GM18526 (cell line): ENCODE data around the gene HSPBAP1.

Experiments used
- POLR2A ChIP-seq: IDR thresholded peaks from 3 replicates; pipeline ENCODE4 v1.6.1; 2011; ENCODE audit not compliant: insufficient read length; ENCODE audit errors: extremely low read depth

Gene HSPBAP1

GRCh38 chr3:122727766-122728165 lies 65.9 kb downstream of the HSPBAP1 start:
- TF ChIP-seq POLR2A: no peak

DNA sequence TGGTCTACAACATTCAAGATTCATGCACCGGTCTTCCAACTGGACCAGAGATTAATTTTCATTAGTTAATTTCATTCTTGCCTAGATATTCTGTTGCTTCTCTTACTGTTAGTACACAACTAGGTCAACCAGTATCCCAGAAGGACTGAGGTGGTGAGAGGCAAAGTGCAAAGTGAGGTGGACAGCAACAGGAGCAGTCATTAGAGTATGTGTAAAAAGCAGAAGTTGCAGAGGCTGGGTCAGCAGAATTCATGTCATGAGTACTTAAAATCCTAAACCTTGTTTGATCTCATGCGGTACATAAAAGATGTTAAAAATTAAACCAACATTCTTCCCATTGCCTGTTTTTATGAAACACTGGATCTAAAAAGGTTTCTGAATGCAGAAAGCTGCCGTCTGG lies 66.3 kb downstream of the HSPBAP1 start:
- no peak for TF ChIP-seq POLR2A

DNA sequence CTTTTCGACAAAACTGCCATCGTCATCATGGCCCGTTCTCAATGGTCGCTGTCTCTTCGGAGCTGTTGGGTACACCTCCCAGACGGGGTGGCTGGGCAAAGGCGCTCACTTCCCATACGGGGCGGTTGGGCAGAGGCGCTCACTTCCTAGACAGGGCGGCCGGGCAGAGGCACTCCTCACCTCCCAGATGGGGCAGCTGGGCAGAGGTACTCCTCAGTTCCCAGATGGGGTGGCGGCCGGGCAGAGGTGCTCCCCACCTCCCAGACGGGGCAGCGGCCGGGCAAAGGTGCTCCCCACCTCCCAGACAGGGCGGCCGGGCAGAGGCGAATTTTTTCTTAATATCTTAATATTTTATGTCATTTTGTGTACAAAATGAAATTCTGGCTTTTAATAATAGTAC lies 68.5 kb downstream of the HSPBAP1 start:
- TF ChIP-seq POLR2A: no peak

- no peak for TF ChIP-seq POLR2A
Observed at GRCh38 chr3:122719273-122719921, 74.2 kb downstream of the HSPBAP1 start.

DNA sequence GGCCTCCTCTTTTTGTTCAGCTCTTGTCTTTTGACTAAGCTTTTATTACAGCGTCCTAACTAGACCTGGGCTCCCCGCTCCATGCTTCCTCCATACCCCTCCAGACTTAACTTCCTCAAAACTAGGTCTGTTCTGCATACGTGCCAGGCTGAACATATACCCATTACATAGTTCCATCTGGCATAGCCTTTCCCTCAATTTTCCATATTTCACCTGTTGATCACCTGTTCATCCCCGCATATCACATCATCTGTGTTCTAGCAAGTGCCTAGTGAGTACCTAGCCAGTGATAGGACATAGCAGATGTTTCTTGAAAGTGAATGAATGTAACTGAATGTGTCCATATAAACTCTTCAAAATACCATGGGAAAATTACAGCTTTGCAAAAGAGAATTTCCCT lies 77.0 kb downstream of the HSPBAP1 start:
- no peak for TF ChIP-seq POLR2A

DNA sequence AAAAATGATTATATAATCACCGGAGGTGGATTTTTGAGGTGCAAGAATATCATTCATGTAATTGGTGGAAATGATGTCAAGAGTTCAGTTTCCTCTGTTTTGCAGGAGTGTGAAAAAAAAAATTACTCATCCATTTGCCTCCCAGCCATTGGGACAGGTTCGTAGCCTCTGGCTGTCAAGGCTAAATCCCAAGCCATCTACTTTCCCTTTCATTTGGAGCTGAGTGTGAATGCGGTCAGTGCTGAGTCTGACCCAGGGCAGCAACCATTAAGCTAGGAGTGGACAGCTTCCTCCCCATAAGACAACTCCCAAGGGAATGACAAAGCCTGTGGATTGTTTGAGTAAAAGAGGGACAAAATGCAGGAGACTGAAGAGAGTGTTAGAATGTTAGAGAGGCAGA lies 79.4 kb downstream of the HSPBAP1 start:
- no peak for TF ChIP-seq POLR2A

DNA sequence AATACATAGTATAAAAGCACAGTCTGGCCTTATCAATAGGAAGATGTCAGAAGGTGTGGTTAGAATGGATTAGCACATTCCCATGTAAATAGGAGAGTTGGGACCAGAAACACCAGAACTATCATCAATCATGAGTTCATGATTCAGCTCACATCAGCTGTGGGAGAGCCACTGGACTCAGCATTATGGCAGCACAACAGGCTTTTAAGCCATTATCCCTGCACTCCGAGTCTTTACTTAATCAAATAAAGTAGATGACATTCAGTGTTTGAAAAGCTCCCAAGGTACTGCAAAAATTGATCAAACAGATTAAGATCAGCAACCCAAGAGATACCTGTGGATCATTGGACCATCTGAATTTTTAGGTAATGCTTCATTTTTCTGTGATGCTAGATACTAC lies 88.3 kb downstream of the HSPBAP1 start:
- TF ChIP-seq POLR2A: no peak

- TF ChIP-seq POLR2A: no peak
Observed at GRCh38 chr3:122700193-122700592, 93.4 kb downstream of the HSPBAP1 start.

- TF ChIP-seq POLR2A: no peak
Observed at GRCh38 chr3:122697952-122698620, 95.5 kb downstream of the HSPBAP1 start.

DNA sequence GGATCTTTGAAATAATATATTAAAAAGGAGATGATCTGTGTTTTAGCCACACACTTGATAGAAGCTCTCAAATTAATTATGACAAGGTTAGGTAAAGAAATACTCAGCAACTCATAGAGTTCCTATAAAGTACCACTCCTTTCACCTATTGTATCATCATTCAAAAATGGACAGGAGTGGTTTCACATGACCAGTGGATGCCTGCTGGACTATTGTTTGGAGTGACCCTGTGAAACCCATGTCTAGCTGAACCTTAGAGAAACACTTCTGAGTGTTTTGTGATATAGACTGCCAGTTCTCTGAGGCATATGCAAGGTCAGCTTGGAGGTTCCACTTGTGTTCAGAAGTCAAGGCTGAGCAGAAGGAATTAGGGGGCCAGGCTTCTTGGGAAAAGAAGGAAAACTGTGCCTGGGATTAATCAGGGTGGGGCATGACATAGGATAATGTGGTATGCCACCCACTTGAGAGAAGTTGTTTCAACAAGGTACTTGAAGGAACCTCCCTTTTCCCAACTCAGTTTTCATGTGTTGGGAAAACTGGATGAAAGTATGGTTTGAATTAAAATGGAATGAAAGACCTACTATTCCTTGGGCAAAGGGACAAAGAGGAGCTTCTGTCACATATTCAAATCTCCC lies 97.6 kb downstream of the HSPBAP1 start:
- TF ChIP-seq POLR2A: no peak

GRCh38 chr3:122694966-122695365 lies 98.7 kb downstream of the HSPBAP1 start:
- peak; percentile 12 for TF ChIP-seq POLR2A

DNA sequence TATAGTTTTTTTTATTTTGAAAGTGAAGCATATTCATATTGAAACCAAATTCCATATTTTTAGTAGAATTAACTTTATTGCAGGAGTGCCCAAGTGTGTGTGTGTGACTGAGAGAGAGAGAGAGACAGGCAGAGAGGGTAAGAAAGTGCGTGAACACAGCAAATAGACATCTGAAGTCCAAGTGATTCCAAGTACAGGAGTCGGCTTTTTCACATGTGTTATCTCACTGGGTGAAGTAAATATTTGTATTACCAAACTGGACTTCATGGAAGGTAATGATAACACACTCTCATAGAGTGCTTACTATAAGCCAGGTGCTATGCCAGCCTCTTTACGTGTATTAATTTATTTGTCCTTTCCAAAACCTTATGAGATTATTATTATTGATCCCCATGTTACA lies 101.0 kb downstream of the HSPBAP1 start:
- no peak for TF ChIP-seq POLR2A

GRCh38 chr3:122691195-122691594 lies 102.4 kb downstream of the HSPBAP1 start:
- no peak for TF ChIP-seq POLR2A

DNA sequence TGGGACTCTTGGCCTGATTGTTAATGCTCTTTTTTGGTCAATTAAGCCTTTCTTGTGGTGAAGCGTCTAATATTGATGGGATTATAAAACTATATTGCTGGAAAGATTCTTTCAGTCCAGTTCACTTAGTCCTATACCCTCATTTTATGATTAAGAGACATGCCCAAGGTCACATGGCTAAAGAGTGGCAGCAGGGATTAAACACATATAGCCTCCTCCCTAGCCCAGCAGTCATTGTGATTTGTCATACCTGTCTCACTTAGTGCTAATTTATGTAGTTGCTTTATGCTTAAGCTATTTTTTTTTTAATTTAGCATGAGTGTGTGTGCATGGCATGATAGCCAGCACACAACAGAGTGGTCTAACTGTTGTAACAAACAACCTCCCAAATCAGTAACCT lies 103.5 kb downstream of the HSPBAP1 start:
- TF ChIP-seq POLR2A: no peak
